Measurements from ENCODE around the gene EMC8.

The EMC8 gene

GRCh38 chr16:85824161-85825135 is 25.1 kb upstream of the EMC8 start:
- ChIA-PET POLR2A (no interaction called here), CTCF (interaction anchor here (1.6 kb wide), 1 partner anchor 163 kb away, joined by 5 read pairs; no protein-coding TSS in a partner anchor)
- Histone ChIP-seq H3K36me3 (ENCODE audit: control insufficient read depth in 2 of 2, insufficient read depth in 1 of 2, low read length in 2 of 2) (no peaks in the 10 kb centered on the region), H3K4me1 (ENCODE audit: control insufficient read depth, insufficient read depth, low read length) (no peaks in the 10 kb centered on the region), H3K27ac (ENCODE audit: extremely low read depth, low read depth, low read length) (no peak overlapping the region), H3K9me3 (ENCODE audit: control insufficient read depth, insufficient read depth, low read depth, low read length) (no peaks in the 10 kb centered on the region), H3K4me3 (ENCODE audit: low read depth, low read length) (no peak overlapping the region)
- TF ChIP-seq, protein P1, sequence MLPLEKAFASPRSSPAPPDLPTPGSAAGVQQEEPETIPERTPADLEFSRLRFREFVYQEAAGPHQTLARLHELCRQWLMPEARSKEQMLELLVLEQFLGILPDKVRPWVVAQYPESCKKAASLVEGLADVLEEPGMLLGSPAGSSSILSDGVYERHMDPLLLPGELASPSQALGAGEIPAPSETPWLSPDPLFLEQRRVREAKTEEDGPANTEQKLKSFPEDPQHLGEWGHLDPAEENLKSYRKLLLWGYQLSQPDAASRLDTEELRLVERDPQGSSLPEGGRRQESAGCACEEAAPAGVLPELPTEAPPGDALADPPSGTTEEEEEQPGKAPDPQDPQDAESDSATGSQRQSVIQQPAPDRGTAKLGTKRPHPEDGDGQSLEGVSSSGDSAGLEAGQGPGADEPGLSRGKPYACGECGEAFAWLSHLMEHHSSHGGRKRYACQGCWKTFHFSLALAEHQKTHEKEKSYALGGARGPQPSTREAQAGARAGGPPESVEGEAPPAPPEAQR (tag by site-specific recombination; IDR thresholded peaks at IDR 0.05), result no peak
- no peak for TF ChIP-seq PRDM4 (tag by site-specific recombination; IDR thresholded peaks at IDR 0.05)
- TF ChIP-seq HIC1 (tag by site-specific recombination; IDR thresholded peaks at IDR 0.05), result no peak
- TF ChIP-seq, protein P2, sequence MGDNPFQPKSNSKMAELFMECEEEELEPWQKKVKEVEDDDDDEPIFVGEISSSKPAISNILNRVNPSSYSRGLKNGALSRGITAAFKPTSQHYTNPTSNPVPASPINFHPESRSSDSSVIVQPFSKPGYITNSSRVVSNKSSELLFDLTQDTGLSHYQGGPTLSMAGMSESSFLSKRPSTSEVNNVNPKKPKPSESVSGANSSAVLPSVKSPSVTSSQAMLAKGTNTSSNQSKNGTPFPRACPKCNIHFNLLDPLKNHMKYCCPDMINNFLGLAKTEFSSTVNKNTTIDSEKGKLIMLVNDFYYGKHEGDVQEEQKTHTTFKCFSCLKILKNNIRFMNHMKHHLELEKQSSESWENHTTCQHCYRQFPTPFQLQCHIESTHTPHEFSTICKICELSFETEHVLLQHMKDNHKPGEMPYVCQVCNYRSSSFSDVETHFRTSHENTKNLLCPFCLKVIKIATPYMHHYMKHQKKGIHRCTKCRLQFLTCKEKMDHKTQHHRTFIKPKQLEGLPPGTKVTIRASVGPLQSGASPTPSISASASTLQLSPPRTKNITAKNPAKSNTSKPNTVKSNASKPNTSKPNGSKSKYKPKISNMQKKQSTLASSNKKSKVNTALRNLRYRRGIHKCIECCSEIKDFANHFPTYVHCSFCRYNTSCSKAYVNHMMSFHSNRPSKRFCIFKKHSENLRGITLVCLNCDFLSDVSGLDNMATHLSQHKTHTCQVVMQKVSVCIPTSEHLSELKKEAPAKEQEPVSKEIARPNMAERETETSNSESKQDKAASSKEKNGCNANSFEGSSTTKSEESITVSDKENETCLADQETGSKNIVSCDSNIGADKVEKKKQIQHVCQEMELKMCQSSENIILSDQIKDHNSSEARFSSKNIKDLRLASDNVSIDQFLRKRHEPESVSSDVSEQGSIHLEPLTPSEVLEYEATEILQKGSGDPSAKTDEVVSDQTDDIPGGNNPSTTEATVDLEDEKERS (tag by site-specific recombination; IDR thresholded peaks at IDR 0.05), result no peak
- TF ChIP-seq ZNF10 (tag by site-specific recombination; IDR thresholded peaks at IDR 0.05), result no peak
- TF ChIP-seq ZNF362 (tag by site-specific recombination; IDR thresholded peaks at IDR 0.05), result no peak
- no peak for TF ChIP-seq ZEB2 (tag by site-specific recombination; IDR thresholded peaks at IDR 0.05)
- no peak for TF ChIP-seq YY2 (tag by site-specific recombination; IDR thresholded peaks at IDR 0.05)
- no peak for TF ChIP-seq ZNF138 (tag by site-specific recombination; IDR thresholded peaks at IDR 0.05; ENCODE audit: borderline replicate concordance)
- TF ChIP-seq ZNF335 (tag by site-specific recombination; conservative IDR thresholded peaks at IDR 0.05), result no peak
- no peak for TF ChIP-seq ZNF266 (tag by site-specific recombination; IDR thresholded peaks at IDR 0.05; ENCODE audit: low read depth)
- no peak for TF ChIP-seq ZBTB21 (tag by site-specific recombination; IDR thresholded peaks at IDR 0.05)
- TF ChIP-seq KLF10 (tag by site-specific recombination; IDR thresholded peaks at IDR 0.05), result no peak
- TF ChIP-seq ZNF776 (tag by site-specific recombination; IDR thresholded peaks at IDR 0.05; ENCODE audit: borderline replicate concordance), result no peak
- TF ChIP-seq ZNF114 (tag by site-specific recombination; IDR thresholded peaks at IDR 0.05), result no peak
- TF ChIP-seq, protein P3, sequence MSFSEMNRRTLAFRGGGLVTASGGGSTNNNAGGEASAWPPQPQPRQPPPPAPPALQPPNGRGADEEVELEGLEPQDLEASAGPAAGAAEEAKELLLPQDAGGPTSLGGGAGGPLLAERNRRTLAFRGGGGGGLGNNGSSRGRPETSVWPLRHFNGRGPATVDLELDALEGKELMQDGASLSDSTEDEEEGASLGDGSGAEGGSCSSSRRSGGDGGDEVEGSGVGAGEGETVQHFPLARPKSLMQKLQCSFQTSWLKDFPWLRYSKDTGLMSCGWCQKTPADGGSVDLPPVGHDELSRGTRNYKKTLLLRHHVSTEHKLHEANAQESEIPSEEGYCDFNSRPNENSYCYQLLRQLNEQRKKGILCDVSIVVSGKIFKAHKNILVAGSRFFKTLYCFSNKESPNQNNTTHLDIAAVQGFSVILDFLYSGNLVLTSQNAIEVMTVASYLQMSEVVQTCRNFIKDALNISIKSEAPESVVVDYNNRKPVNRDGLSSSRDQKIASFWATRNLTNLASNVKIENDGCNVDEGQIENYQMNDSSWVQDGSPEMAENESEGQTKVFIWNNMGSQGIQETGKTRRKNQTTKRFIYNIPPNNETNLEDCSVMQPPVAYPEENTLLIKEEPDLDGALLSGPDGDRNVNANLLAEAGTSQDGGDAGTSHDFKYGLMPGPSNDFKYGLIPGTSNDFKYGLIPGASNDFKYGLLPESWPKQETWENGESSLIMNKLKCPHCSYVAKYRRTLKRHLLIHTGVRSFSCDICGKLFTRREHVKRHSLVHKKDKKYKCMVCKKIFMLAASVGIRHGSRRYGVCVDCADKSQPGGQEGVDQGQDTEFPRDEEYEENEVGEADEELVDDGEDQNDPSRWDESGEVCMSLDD (tag by site-specific recombination; IDR thresholded peaks at IDR 0.05), result no peak
- no peak for TF ChIP-seq ZNF777 (tag by site-specific recombination; IDR thresholded peaks at IDR 0.05; ENCODE audit: borderline replicate concordance)
- TF ChIP-seq, protein P4, sequence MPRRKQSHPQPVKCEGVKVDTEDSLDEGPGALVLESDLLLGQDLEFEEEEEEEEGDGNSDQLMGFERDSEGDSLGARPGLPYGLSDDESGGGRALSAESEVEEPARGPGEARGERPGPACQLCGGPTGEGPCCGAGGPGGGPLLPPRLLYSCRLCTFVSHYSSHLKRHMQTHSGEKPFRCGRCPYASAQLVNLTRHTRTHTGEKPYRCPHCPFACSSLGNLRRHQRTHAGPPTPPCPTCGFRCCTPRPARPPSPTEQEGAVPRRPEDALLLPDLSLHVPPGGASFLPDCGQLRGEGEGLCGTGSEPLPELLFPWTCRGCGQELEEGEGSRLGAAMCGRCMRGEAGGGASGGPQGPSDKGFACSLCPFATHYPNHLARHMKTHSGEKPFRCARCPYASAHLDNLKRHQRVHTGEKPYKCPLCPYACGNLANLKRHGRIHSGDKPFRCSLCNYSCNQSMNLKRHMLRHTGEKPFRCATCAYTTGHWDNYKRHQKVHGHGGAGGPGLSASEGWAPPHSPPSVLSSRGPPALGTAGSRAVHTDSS (tag by site-specific recombination; IDR thresholded peaks at IDR 0.05), result no peak

Data from HEK293 (cell line).